Adipose tissue (tissue), 3 donors: ENCODE results near the gene AGTPBP1. TPM values are rescaled to one million over a fixed set of nuclear protein-coding genes. Genes with fewer than 3 reads are reported as not detected.

Experiments used
- H3K27ac ChIP-seq: one replicate; pipeline ENCODE4 v1.5.1; 2013; ENCODE audit warnings: low read depth, low read length
- WGBS, 3 donors: extraction: QIAGEN DNeasy Blood & Tissue Kit; methylation state at CpG; one replicate each; pipeline ENCODE4 v1.1.7; 2013; 5-methylcytosine and 5-hydroxymethylcytosine counted together
- polyA plus RNA-seq, 3 donors: library from polyadenylated mRNA; stranded (reverse); fragments of 200-250 nt; gene quantifications; one replicate each; pipeline ENCODE4 v1.2.3, GENCODE V29; 2013
- donor health status: healthy with polysubstance abuse.
- donor health status: Bipolar disorder and iron deficiency.
- donor health status: healthy.

AGTPBP1 gene
- polyA plus RNA-seq, 3 donors: 3.6 to 7.2 (median 6.6) TPM

GRCh38 chr9:85521371-85522197 lies 220.2 kb downstream of the AGTPBP1 start:
- H3K27ac ChIP-seq: no peak overlapping the region
- 79 to 83% (median 81%) methylated on average over 23 of the region's 23 CpGs for WGBS, 3 donors

- no peak overlapping the region for H3K27ac ChIP-seq
- 86 to 89% (median 88%) methylated on average over 6 of the region's 6 CpGs for WGBS, 3 donors
These were observed 224.6 kb downstream of the AGTPBP1 start for GRCh38 chr9:85516976-85517637.

GRCh38 chr9:85516455-85516854 lies 225.3 kb downstream of the AGTPBP1 start:
- WGBS, 3 donors: 32 to 81% (median 70%) methylated on average over 10 of the region's 10 CpGs
- no peak overlapping the region for H3K27ac ChIP-seq

GRCh38 chr9:85515021-85515420 lies 226.7 kb downstream of the AGTPBP1 start:
- no peak overlapping the region for H3K27ac ChIP-seq
- WGBS, 3 donors: 92 to 95% (median 94%) methylated on average over 4 of the region's 4 CpGs

- H3K27ac ChIP-seq: no peak overlapping the region
- 73 to 78% (median 74%) methylated on average over 8 of the region's 8 CpGs for WGBS, 3 donors
These were observed 227.5 kb downstream of the AGTPBP1 start for GRCh38 chr9:85514256-85514655.

GRCh38 chr9:85511746-85512145 lies 230.0 kb downstream of the AGTPBP1 start:
- no peak overlapping the region for H3K27ac ChIP-seq

DNA sequence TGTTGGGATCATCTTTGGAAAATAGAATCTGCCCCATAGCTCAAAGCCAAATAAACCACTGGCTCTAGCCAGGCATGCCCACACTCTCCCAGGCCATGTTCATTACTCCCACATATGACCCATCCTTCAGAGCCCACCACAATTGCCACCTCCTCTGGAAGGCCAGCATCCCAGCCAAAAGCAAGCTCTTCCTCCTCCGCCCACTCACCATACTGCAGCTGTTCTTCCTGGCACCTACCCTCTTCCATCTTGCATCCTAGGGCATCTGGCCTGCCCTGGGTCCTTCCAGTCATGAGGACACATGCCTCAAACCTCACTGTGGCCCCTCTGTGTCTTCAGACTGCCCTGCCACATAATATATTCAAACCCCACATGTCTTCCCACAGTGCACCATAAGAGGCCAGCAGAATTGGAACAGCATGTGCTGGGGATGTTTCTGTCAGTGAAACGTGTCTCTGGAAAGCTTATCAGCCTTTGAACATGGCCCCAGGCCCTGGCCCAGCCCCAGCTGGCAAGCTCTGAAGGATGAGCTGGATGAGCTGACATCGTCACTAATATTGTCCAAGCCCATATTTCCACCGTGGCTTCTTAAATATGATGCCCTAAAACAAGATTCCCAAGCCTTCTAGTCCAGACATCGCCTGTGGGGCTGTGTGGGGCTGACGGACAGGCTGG lies 230.8 kb downstream of the AGTPBP1 start:
- 64 to 76% (median 74%) methylated on average over 6 of the region's 6 CpGs for WGBS, 3 donors
- no peak overlapping the region for H3K27ac ChIP-seq

- WGBS, 3 donors: 70 to 83% (median 79%) methylated on average over 4 of the region's 4 CpGs
- H3K27ac ChIP-seq: no peak overlapping the region
These were observed 233.1 kb downstream of the AGTPBP1 start for GRCh38 chr9:85508616-85509015.

DNA sequence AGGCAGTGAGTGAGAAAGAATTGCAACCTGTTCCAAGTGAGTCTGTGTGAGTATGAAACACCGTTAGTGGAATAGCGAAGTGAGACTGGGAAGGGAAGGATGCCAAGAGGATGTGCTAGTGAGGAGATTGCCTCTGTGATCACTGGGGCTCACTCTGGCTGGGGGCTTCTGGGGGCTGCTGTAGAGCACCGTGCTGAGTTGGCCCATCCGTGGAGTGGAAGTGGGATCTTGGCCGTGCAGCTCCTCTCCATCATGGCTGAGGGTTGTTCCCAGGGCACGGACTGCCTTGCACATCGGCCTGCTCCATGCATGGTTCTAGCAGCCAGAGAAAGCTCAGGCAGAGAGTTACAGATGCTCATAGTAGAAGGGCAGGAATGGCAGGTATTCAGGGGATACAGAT lies 236.1 kb downstream of the AGTPBP1 start:
- 82 to 89% (median 86%) methylated on average over 7 of the region's 7 CpGs for WGBS, 3 donors
- H3K27ac ChIP-seq: no peak overlapping the region

DNA sequence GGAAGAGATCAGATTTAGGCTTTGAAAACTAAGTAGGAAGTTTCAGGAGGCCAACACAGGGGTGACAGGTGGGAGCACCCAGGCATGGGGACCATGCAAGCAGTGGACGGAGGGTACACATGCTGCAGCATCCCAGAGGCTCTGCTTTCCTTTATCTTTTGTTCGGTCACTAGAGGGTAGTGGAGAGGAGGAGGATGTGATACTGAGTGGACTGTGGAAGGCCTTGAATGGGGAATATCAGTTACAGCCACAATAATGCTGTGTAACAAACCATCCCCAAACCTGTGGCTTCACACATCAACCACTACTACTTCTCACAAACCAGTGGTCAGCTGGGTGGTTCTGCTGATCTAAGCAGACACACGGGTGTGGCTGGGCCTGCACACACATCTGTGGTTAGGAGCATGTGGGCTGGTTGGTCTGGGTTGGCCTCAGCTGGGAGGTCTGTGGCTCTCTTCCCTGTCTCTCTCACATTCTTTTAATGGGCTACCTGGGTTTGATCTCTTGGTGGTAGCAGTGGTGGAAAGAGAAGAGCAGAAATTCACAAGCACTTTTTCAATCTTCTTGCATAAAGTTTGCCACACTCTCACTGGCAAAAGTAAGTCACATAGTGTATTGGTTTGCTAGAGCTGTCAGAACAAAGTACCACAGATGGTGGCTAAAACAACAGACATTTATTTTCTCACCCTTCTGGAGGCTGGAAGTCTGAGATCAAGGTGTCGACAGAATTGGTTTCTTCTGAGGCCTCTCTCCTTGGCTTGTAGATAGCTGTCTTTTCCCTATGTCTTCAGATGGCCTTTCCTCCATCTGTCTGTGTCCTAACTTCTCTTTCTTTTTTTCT lies 238.7 kb downstream of the AGTPBP1 start:
- no peak overlapping the region for H3K27ac ChIP-seq
- WGBS, 3 donors: 85 to 93% (median 90%) methylated on average over 4 of the region's 4 CpGs

- 72 to 97% (median 94%) methylated on average over 1 of the region's 1 CpG for WGBS, 3 donors
- H3K27ac ChIP-seq: no peak overlapping the region
These were observed 239.9 kb downstream of the AGTPBP1 start for GRCh38 chr9:85501882-85502281.

GRCh38 chr9:85501456-85501855 lies 240.3 kb downstream of the AGTPBP1 start:
- 66 to 72% (median 67%) methylated on average over 6 of the region's 6 CpGs for WGBS, 3 donors
- no peak overlapping the region for H3K27ac ChIP-seq

Other genes starting within 250 kb of the AGTPBP1 start
- gene NAA35, start 199.2 kb upstream of the AGTPBP1 start, polyA plus RNA-seq: 1 to 10 TPM; 4.7 to 7.3 (median 7.3) TPM